ENCODE data around the gene TEP1.
A peak's percentile ranks its signal among the peaks of the same experiment; 100 is the strongest.
"Not testable (repeated sequence)": the region's sequence is repeated elsewhere in the genome, so short reads cannot be mapped to it uniquely, and the experiment has no call there.

Gene TEP1

GRCh38 chr14:20412876-20413743 is at the start of gene TEP1:
TSS of gene TEP1 (minus strand) at chr14:20413501. CDS start at chr14:20408439, 5,062 bp downstream.
- DNase-seq = peak; percentile 81

GRCh38 chr14:20461225-20462141 is 48.2 kb upstream of the TEP1 start, which contains the start of gene PIP4P1:
TSS of gene PIP4P1 (minus strand) at chr14:20461434. CDS start at chr14:20461325, 109 bp downstream.
- peak; percentile 100 for DNase-seq

GRCh38 chr14:20460458-20461224 is 47.3 kb upstream of the TEP1 start:
- DNase-seq = no peak

- no peak for DNase-seq
Measured at GRCh38 chr14:20458031-20458789, 44.9 kb upstream of the TEP1 start.

GRCh38 chr14:20456971-20457370 is 43.7 kb upstream of the TEP1 start:
- no peak for DNase-seq

GRCh38 chr14:20455355-20456300 is 42.3 kb upstream of the TEP1 start:
- peak; percentile 98 for DNase-seq

GRCh38 chr14:20454516-20455354 is 41.4 kb upstream of the TEP1 start, which contains the start of the genes APEX1 and OSGEP:
TSS of gene APEX1 (plus strand) at chr14:20455226. CDS start at chr14:20455646, 420 bp downstream.
TSS of gene OSGEP (minus strand) at chr14:20454812. CDS start at chr14:20454683, 129 bp downstream.
- peak; percentile 100 for DNase-seq

- not testable (repeated sequence) for DNase-seq
Measured at GRCh38 chr14:20452831-20453230, 39.5 kb upstream of the TEP1 start.

GRCh38 chr14:20446889-20447288 is 33.6 kb upstream of the TEP1 start:
- DNase-seq = no peak

GRCh38 chr14:20443650-20444049 is 30.3 kb upstream of the TEP1 start:
- DNase-seq = not testable (repeated sequence)

- DNase-seq = no peak
Measured at GRCh38 chr14:20441461-20441860, 28.2 kb upstream of the TEP1 start.

GRCh38 chr14:20440882-20441281 is 27.6 kb upstream of the TEP1 start:
- DNase-seq = no peak

- DNase-seq = no peak
Measured at GRCh38 chr14:20440465-20440864, 27.2 kb upstream of the TEP1 start.

GRCh38 chr14:20438664-20439063 is 25.4 kb upstream of the TEP1 start:
- DNase-seq = no peak

GRCh38 chr14:20436363-20436755 is 23.1 kb upstream of the TEP1 start:
- no peak for DNase-seq

GRCh38 chr14:20435582-20436362 is 22.5 kb upstream of the TEP1 start, which contains the start of gene KLHL33:
TSS of gene KLHL33 (minus strand) at chr14:20436166. CDS start at chr14:20435811, 355 bp downstream.
- DNase-seq = no peak

- no peak for DNase-seq
Measured at GRCh38 chr14:20434701-20435581, 21.6 kb upstream of the TEP1 start.

Measured in kidney glomerular epithelial cell (primary cell).